ENCODE measurements around the gene JAKMIP1.
"Not testable (repeated sequence)": the region's sequence is repeated elsewhere in the genome, so short reads cannot be mapped to it uniquely, and the experiment has no call there.

JAKMIP1 gene

GRCh38 chr4:6142935-6143602 lies 57.3 kb downstream of the JAKMIP1 start:
- no peaks in the 10 kb centered on the region for H3K36me3 ChIP-seq (ENCODE audit: low read depth)
- TF ChIP-seq CTCF (IDR thresholded peaks at IDR 0.05; ENCODE audit: poor library complexity, severe bottlenecking), result no peak
- no peaks in the 10 kb centered on the region for H3K4me1 ChIP-seq (ENCODE audit: insufficient read depth, poor library complexity, severe bottlenecking)
- no peaks in the 10 kb centered on the region for H3K9me3 ChIP-seq (ENCODE audit: severe bottlenecking)
- no peaks in the 10 kb centered on the region for H3K27me3 ChIP-seq (ENCODE audit: insufficient read depth, poor library complexity, severe bottlenecking)
- no peak overlapping the region for H3K27ac ChIP-seq (ENCODE audit: poor library complexity, severe bottlenecking)
- ATAC-seq (ENCODE audit: low read depth) (no peak), DNase-seq (ENCODE audit: low spot score) (peak; percentile 34)
- no peak overlapping the region for H3K4me3 ChIP-seq (ENCODE audit: severe bottlenecking)

DNA sequence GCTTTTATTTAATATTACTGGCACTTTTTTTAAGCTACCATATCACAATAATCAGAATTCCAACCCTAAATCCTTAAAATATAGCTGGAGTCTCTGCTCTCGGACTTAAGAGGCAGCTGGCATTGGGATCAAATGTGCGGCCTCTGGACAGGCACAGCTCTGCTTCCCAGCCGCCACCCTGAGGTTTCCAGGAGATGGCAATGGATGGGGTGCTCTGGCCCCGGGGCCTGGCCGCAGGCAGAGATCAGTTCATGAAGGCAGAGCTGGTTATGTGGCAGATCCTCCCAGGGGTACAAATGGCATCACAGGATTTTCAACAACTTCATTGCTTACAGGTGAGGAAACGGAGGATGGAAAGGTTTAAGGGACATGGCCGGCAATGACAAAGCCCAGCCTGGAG lies 57.8 kb downstream of the JAKMIP1 start:
- no peaks in the 10 kb centered on the region for H3K9me3 ChIP-seq (ENCODE audit: severe bottlenecking)
- H3K4me1 ChIP-seq (ENCODE audit: insufficient read depth, poor library complexity, severe bottlenecking), result no peaks in the 10 kb centered on the region
- ATAC-seq (ENCODE audit: low read depth) (no peak), DNase-seq (ENCODE audit: low spot score) (no peak)
- no peak for TF ChIP-seq CTCF (IDR thresholded peaks at IDR 0.05; ENCODE audit: poor library complexity, severe bottlenecking)
- no peaks in the 10 kb centered on the region for H3K27me3 ChIP-seq (ENCODE audit: insufficient read depth, poor library complexity, severe bottlenecking)
- H3K36me3 ChIP-seq (ENCODE audit: low read depth), result no peaks in the 10 kb centered on the region
- H3K27ac ChIP-seq (ENCODE audit: poor library complexity, severe bottlenecking), result no peak overlapping the region
- no peak overlapping the region for H3K4me3 ChIP-seq (ENCODE audit: severe bottlenecking)

DNA sequence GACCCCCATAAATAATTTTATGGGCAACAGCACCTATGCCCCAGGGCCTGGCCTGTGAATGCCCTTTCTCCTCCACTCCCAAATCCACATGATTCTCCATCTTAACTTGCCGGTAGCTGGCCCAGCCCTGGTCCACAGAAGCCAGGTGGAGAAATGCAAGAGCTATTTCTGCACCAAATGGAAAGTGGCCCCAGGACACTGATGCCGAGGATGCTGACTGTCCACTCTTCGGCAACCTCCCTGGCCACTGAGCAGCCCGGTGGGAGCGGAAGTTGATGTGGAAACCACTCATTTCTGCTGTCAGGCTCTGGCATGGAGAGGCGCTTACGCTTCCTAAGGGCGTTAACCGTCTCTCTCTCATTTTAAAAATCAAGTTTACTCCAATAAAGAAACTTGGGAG lies 58.8 kb downstream of the JAKMIP1 start:
- DNase-seq (ENCODE audit: low spot score) (no peak), ATAC-seq (ENCODE audit: low read depth) (no peak)
- TF ChIP-seq CTCF (IDR thresholded peaks at IDR 0.05; ENCODE audit: poor library complexity, severe bottlenecking), result no peak
- no peaks in the 10 kb centered on the region for H3K9me3 ChIP-seq (ENCODE audit: severe bottlenecking)
- H3K27me3 ChIP-seq (ENCODE audit: insufficient read depth, poor library complexity, severe bottlenecking), result no peaks in the 10 kb centered on the region
- H3K4me3 ChIP-seq (ENCODE audit: severe bottlenecking), result no peak overlapping the region
- no peaks in the 10 kb centered on the region for H3K4me1 ChIP-seq (ENCODE audit: insufficient read depth, poor library complexity, severe bottlenecking)
- H3K36me3 ChIP-seq (ENCODE audit: low read depth), result no peaks in the 10 kb centered on the region
- no peak overlapping the region for H3K27ac ChIP-seq (ENCODE audit: poor library complexity, severe bottlenecking)

GRCh38 chr4:6141021-6141420 lies 59.3 kb downstream of the JAKMIP1 start:
- not testable (repeated sequence) for DNase-seq (ENCODE audit: low spot score); H3K36me3 ChIP-seq (ENCODE audit: low read depth); H3K27me3 ChIP-seq (ENCODE audit: insufficient read depth, poor library complexity, severe bottlenecking); H3K9me3 ChIP-seq (ENCODE audit: severe bottlenecking); ATAC-seq (ENCODE audit: low read depth); H3K4me3 ChIP-seq (ENCODE audit: severe bottlenecking); H3K4me1 ChIP-seq (ENCODE audit: insufficient read depth, poor library complexity, severe bottlenecking); H3K27ac ChIP-seq (ENCODE audit: poor library complexity, severe bottlenecking)

GRCh38 chr4:6137747-6138135 lies 62.6 kb downstream of the JAKMIP1 start:
- H3K4me1 ChIP-seq (ENCODE audit: insufficient read depth, poor library complexity, severe bottlenecking), result no peaks in the 10 kb centered on the region
- no peak overlapping the region for H3K4me3 ChIP-seq (ENCODE audit: severe bottlenecking)
- H3K27ac ChIP-seq (ENCODE audit: poor library complexity, severe bottlenecking), result no peak overlapping the region
- peak; percentile 37 for DNase-seq (ENCODE audit: low spot score)
- H3K27me3 ChIP-seq (ENCODE audit: insufficient read depth, poor library complexity, severe bottlenecking), result peaks cover 4% of the 10 kb centered on the region
- no peak for ATAC-seq (ENCODE audit: low read depth)
- no peaks in the 10 kb centered on the region for H3K36me3 ChIP-seq (ENCODE audit: low read depth)
- no peak for TF ChIP-seq CTCF (IDR thresholded peaks at IDR 0.05; ENCODE audit: poor library complexity, severe bottlenecking)
- H3K9me3 ChIP-seq (ENCODE audit: severe bottlenecking), result no peaks in the 10 kb centered on the region
